ENCODE measurements around the gene IWS1. TPM values are rescaled to one million over a fixed set of nuclear protein-coding genes. Genes with fewer than 3 reads are reported as not detected.

Gene IWS1
- total and polyA plus RNA-seq, 2 experiments from 2014 or later, result 32.4 to 42.4 TPM

DNA sequence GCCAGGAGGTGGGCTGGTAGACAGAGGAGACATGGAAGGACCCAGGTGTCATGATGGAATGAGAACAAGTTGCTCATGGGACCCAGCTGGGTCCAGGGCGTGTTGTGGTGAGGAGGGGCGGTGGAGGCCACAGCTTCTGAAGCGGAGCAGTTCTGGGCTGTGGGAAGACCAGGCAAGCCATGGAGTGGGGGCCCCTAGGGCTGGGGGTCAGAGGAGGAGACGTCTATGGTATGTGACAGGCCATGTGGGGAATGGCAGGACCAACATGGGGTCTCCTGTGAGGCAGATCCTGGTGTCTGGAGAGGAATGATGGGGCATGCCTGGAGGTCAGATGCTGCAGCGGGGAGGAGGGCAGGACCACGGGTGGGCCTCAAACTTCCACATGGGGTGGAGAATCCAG, 26.0 kb upstream of the IWS1 start:
- no peaks in the 10 kb centered on the region for H3K79me2 ChIP-seq (ENCODE audit: insufficient read depth)
- H4K20me1 ChIP-seq (ENCODE audit: insufficient read depth), result no peaks in the 10 kb centered on the region
- no peaks in the 10 kb centered on the region for H3K36me3 ChIP-seq (ENCODE audit: low read depth)
- no peak overlapping the region for H2AFZ ChIP-seq
- H3K4me1 ChIP-seq (ENCODE audit: insufficient read depth), result no peaks in the 10 kb centered on the region
- H3K9me3 ChIP-seq (ENCODE audit: low read depth), result no peaks in the 10 kb centered on the region
- WGBS, 2 experiments (ENCODE audit: low coverage in 1 of 2, low lambda C conversion rate in 2 of 2, missing lambda C conversion rate in 2 of 2), result 55 to 63% methylated on average over 5 to 6 of the region's 6 CpGs
- DNase-seq, result no peak
- H3F3A ChIP-seq (ENCODE audit: insufficient read depth), result no peaks in the 10 kb centered on the region
- no peak for TF ChIP-seq EZH2phosphoT487 (IDR thresholded peaks at IDR 0.05; ENCODE audit: insufficient read depth, low read depth)
- TF ChIP-seq EZH2 (IDR thresholded peaks at IDR 0.05; ENCODE audit: insufficient read depth, poor library complexity, severe bottlenecking), result no peak
- H3K27me3 ChIP-seq (replicated peaks; ENCODE audit: insufficient read depth), result peaks cover 13% of the 10 kb centered on the region
- H3K9ac ChIP-seq, result no peak overlapping the region
- no peak overlapping the region for H3K4me3 ChIP-seq
- in situ Hi-C loops (cut with MboI), result no loop called here
- H3K4me2 ChIP-seq (ENCODE audit: unreplicated experiment), result no peak overlapping the region
- no peak overlapping the region for H3K27ac ChIP-seq
- H3K9me2 ChIP-seq (ENCODE audit: insufficient read depth), result no peaks in the 10 kb centered on the region

DNA sequence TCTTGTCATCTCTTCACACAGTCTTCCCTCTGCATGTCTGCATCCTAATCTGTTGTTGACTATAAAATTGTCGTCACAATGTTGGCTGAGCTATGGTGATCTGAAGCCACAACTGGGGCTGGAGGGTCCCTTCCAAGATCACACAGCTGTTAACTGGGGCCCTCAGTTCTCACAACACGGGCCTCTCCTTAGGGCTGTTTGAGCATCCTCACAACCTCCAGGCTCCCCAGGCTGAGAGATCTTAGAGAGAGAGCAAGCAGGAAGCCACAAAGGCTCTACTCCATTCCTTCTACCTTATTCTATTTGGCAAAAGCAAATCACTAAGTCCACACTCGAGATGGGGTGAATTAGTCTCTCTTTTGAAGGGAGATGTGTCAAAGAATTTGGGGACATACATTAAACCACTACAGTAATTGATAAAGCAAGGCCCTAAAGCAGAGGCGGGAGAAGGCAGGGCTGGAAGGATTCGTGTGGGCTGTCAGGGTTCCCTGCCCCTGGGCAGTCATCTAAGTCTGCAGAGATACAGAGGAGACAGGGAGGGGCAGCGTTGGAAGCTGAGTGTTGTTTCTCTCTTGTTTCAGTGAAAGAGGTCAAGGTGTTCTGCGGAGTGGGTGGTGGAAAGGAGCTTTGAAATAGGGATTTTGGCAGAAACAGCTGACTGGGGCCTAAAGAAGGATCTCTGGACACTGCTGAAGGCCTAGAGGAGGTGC, 25.1 kb upstream of the IWS1 start:
- DNase-seq, result no peak
- no peaks in the 10 kb centered on the region for H3F3A ChIP-seq (ENCODE audit: insufficient read depth)
- H3K9ac ChIP-seq, result no peak overlapping the region
- H3K9me2 ChIP-seq (ENCODE audit: insufficient read depth), result no peaks in the 10 kb centered on the region
- 65% methylated on average over 7 of the region's 7 CpGs for WGBS, 2 experiments (ENCODE audit: low coverage in 1 of 2, low lambda C conversion rate in 2 of 2, missing lambda C conversion rate in 2 of 2)
- H3K27me3 ChIP-seq (replicated peaks; ENCODE audit: insufficient read depth), result peaks cover 10% of the 10 kb centered on the region; the same call in 1 of the 2 replicates
- H3K36me3 ChIP-seq (ENCODE audit: low read depth), result no peaks in the 10 kb centered on the region
- H2AFZ ChIP-seq, result no peak overlapping the region
- no peak for TF ChIP-seq EZH2phosphoT487 (IDR thresholded peaks at IDR 0.05; ENCODE audit: insufficient read depth, low read depth)
- no peak for TF ChIP-seq EZH2 (IDR thresholded peaks at IDR 0.05; ENCODE audit: insufficient read depth, poor library complexity, severe bottlenecking)
- no peak overlapping the region for H3K4me3 ChIP-seq
- no peaks in the 10 kb centered on the region for H3K79me2 ChIP-seq (ENCODE audit: insufficient read depth)
- no peaks in the 10 kb centered on the region for H3K4me1 ChIP-seq (ENCODE audit: insufficient read depth)
- no peaks in the 10 kb centered on the region for H4K20me1 ChIP-seq (ENCODE audit: insufficient read depth)
- H3K4me2 ChIP-seq (ENCODE audit: unreplicated experiment), result no peak overlapping the region
- in situ Hi-C loops (cut with MboI), result no loop called here
- H3K9me3 ChIP-seq (ENCODE audit: low read depth), result no peaks in the 10 kb centered on the region
- no peak overlapping the region for H3K27ac ChIP-seq

DNA sequence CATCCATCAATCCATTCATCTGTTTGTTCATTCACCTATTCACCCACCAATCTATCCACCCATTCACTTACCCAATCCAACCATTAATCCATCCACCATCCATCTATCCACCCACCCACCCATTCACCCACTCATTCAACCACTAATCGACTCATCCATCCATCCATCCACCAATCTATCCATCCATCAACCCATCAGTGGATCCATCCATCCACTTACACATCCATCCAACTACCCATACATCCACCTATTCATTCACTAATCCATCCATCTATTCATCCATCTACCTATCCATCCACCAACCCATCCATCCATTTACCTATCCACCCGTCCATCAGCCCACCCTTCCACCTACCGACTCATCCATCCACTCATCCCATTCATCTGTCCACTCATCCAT, 20.5 kb upstream of the IWS1 start:
- H3K27ac ChIP-seq, result no peak overlapping the region
- H3F3A ChIP-seq (ENCODE audit: insufficient read depth), result no peaks in the 10 kb centered on the region
- 41 to 53% methylated on average over 3 of the region's 3 CpGs for WGBS, 2 experiments (ENCODE audit: low coverage in 1 of 2, low lambda C conversion rate in 2 of 2, missing lambda C conversion rate in 2 of 2)
- no peak overlapping the region for H3K4me2 ChIP-seq (ENCODE audit: unreplicated experiment)
- no peak overlapping the region for H2AFZ ChIP-seq
- no peak overlapping the region for H3K4me3 ChIP-seq
- no peaks in the 10 kb centered on the region for H3K9me3 ChIP-seq (ENCODE audit: low read depth)
- no peaks in the 10 kb centered on the region for H3K4me1 ChIP-seq (ENCODE audit: insufficient read depth)
- no peaks in the 10 kb centered on the region for H4K20me1 ChIP-seq (ENCODE audit: insufficient read depth)
- H3K27me3 ChIP-seq (replicated peaks; ENCODE audit: insufficient read depth), result 0 out of 2 replicates have a peak, but pooled peaks cover 6% of the 10 kb centered on the region
- no peak overlapping the region for H3K9ac ChIP-seq
- in situ Hi-C loops (cut with MboI), result no loop called here
- H3K79me2 ChIP-seq (ENCODE audit: insufficient read depth), result no peaks in the 10 kb centered on the region
- DNase-seq, result no peak
- H3K9me2 ChIP-seq (ENCODE audit: insufficient read depth), result no peaks in the 10 kb centered on the region
- TF ChIP-seq EZH2phosphoT487 (IDR thresholded peaks at IDR 0.05; ENCODE audit: insufficient read depth, low read depth) (no peak), EZH2 (IDR thresholded peaks at IDR 0.05; ENCODE audit: insufficient read depth, poor library complexity, severe bottlenecking) (no peak)
- H3K36me3 ChIP-seq (ENCODE audit: low read depth), result no peaks in the 10 kb centered on the region

DNA sequence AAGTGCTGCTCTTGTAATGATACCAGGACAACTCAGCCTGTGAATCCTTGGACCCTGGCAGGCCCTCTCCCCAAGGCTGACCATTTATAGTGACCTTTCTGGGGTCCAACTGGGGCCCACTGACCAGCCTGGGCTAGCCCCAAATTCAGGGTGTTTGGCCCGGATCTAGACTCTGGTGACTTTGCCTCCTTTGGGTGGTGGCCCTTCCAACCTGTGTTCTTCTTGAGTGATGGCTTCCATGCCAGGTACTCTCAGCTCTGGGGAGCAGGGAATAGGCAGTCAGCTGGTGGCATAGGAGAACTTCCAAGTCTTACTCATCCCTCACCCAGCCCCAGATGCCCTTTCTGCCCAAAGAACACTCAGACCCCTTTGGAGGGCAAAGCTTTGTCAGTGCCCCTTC, 19.5 kb upstream of the IWS1 start:
- H3K27me3 ChIP-seq (replicated peaks; ENCODE audit: insufficient read depth), result 0 out of 2 replicates have a peak, but pooled peaks cover 6% of the 10 kb centered on the region
- H3K9me3 ChIP-seq (ENCODE audit: low read depth), result no peaks in the 10 kb centered on the region
- in situ Hi-C loops (cut with MboI), result no loop called here
- no peaks in the 10 kb centered on the region for H3K79me2 ChIP-seq (ENCODE audit: insufficient read depth)
- H3F3A ChIP-seq (ENCODE audit: insufficient read depth), result no peaks in the 10 kb centered on the region
- TF ChIP-seq EZH2 (IDR thresholded peaks at IDR 0.05; ENCODE audit: insufficient read depth, poor library complexity, severe bottlenecking) (no peak), EZH2phosphoT487 (IDR thresholded peaks at IDR 0.05; ENCODE audit: insufficient read depth, low read depth) (no peak)
- H3K36me3 ChIP-seq (ENCODE audit: low read depth), result no peaks in the 10 kb centered on the region
- H3K4me3 ChIP-seq, result no peak overlapping the region
- no peaks in the 10 kb centered on the region for H3K4me1 ChIP-seq (ENCODE audit: insufficient read depth)
- H4K20me1 ChIP-seq (ENCODE audit: insufficient read depth), result no peaks in the 10 kb centered on the region
- no peak overlapping the region for H3K4me2 ChIP-seq (ENCODE audit: unreplicated experiment)
- H3K9ac ChIP-seq, result no peak overlapping the region
- DNase-seq, result no peak
- H3K9me2 ChIP-seq (ENCODE audit: insufficient read depth), result no peaks in the 10 kb centered on the region
- no peak overlapping the region for H3K27ac ChIP-seq
- WGBS, 2 experiments (ENCODE audit: low coverage in 1 of 2, low lambda C conversion rate in 2 of 2, missing lambda C conversion rate in 2 of 2), result 25 to 47% methylated on average over 1 of the region's 1 CpG
- H2AFZ ChIP-seq, result no peak overlapping the region
